ENCODE data around the gene RORC. TPM values are rescaled to one million over a fixed set of nuclear protein-coding genes. Genes with fewer than 3 reads are reported as not detected.

Gene RORC
- total RNA-seq: 1.6 TPM

GRCh38 chr1:151831605-151832004, at the start of gene RORC:
Gene RORC, minus strand, starts transcription at chr1:151831802. Its CDS starts 38 bp downstream, at chr1:151831764.

GRCh38 chr1:151853411-151853943, 21.9 kb upstream of the RORC start, which contains the start of gene THEM5:
Gene THEM5, minus strand, starts transcription at chr1:151853712. Its CDS starts 147 bp downstream, at chr1:151853565.

GRCh38 chr1:151839457-151840403, 8.1 kb upstream of the RORC start, which contains the start of gene C2CD4D:
Gene C2CD4D, minus strand, starts transcription at chr1:151839820. Its CDS starts 831 bp downstream, at chr1:151838989.

GRCh38 chr1:151805066-151805820, 26.4 kb downstream of the RORC start, which contains the start of gene LINGO4:
Gene LINGO4, minus strand, starts transcription at chr1:151805419. Its CDS starts 2,715 bp downstream, at chr1:151802704.

GRCh38 chr1:151790071-151790939, 41.3 kb downstream of the RORC start, which contains the start of gene TDRKH:
Gene TDRKH, minus strand, starts transcription at chr1:151790500. Its CDS starts 7,478 bp downstream, at chr1:151783022.

GRCh38 chr1:151762941-151763921, 68.4 kb downstream of the RORC start, which contains the start of gene MRPL9:
Gene MRPL9, minus strand, starts transcription at chr1:151763496. Its CDS starts 17 bp downstream, at chr1:151763479.

Other genes with a start within 250 kb of the RORC start
- 72.8 TPM for gene SNX27, start 219.8 kb downstream of the RORC start, total RNA-seq
- 39.4 TPM for gene CELF3, start 115.0 kb downstream of the RORC start, total RNA-seq
- gene RIIAD1, start 110.3 kb downstream of the RORC start, total RNA-seq: not detected
- gene MRPL9, start 68.3 kb downstream of the RORC start, total RNA-seq: 55.3 TPM
- gene TDRKH, start 41.3 kb downstream of the RORC start, total RNA-seq: 12.3 TPM
- not detected for gene LINGO4, start 26.4 kb downstream of the RORC start, total RNA-seq
- 0.27 TPM for gene C2CD4D, start 8.0 kb upstream of the RORC start, total RNA-seq
- gene THEM5, start 21.9 kb upstream of the RORC start, total RNA-seq: not detected
- gene THEM4, start 77.7 kb upstream of the RORC start, total RNA-seq: 23.2 TPM
- gene S100A10, start 162.1 kb upstream of the RORC start, total RNA-seq: 71.2 TPM
- 13.1 TPM for gene S100A11, start 205.2 kb upstream of the RORC start, total RNA-seq